Panc1 (cell line): Measurements from ENCODE around the gene CASP10. TPM values are rescaled to one million over a fixed set of nuclear protein-coding genes. Genes with fewer than 3 reads are reported as not detected.

Experiments used
- ATAC-seq: fragments of 200-7000 bp; cut with Tn5 transposase; 2 replicates; pipeline ENCODE4 v1.9.1; 2020; ENCODE audit warnings: mild to moderate bottlenecking, moderate library complexity
- BruUV-seq: library from RNA; stranded (reverse); fragments of 400-500 nt; replicated peaks from 2 replicates; lab custom pipeline; 2021; lab: Mats Ljungman, UMichigan
- CTCF ChIA-PET: fragments of 300-600 bp; sonication (Branson Sonifier 250); formaldehyde crosslinking; loops from one replicate; lab custom pipeline; 2022; ENCODE audit warnings: antibody characterized with exemption; lab: Charles Lee
- POLR2A ChIA-PET: fragments of 300-600 bp; sonication (Branson Sonifier 250); formaldehyde crosslinking; loops from one replicate; lab custom pipeline; 2022; ENCODE audit warnings: antibody characterized with exemption; lab: Charles Lee
- DNase-seq: peaks from one replicate; pipeline ENCODE4 v3.0.0-alpha.2; 2010; ENCODE audit warnings: low read depth, low spot score
- H3K27ac ChIP-seq: 2 replicates; pipeline ENCODE4 v1.5.1; 2011; ENCODE audit warnings: mild to moderate bottlenecking, low read length, inconsistent platforms
- H3K27me3 ChIP-seq: fragments of 200-500 bp; sonication (Bioruptor generic); 2 replicates; pipeline ENCODE4 v1.6.0; 2014; ENCODE audit warnings: low read length, inconsistent platforms; ENCODE audit not compliant: control insufficient read depth, insufficient read depth
- H3K36me3 ChIP-seq: fragments of 200-500 bp; sonication (Bioruptor generic); 2 replicates; pipeline ENCODE4 v1.5.1; 2014; ENCODE audit warnings: inconsistent platforms, mild to moderate bottlenecking, low read length, moderate library complexity; ENCODE audit not compliant: control insufficient read depth, insufficient read depth
- H3K4me1 ChIP-seq: 2 replicates; pipeline ENCODE4 v1.5.1; 2011; ENCODE audit warnings: inconsistent platforms, mild to moderate bottlenecking, low read length, moderate library complexity; ENCODE audit not compliant: control insufficient read depth, insufficient read depth
- H3K4me3 ChIP-seq, 2 experiments: 2 replicates each; pipeline ENCODE4 v1.5.1; 2011 to 2012; ENCODE audit warnings: low read depth in 2 of 2, low read length in 2 of 2, mild to moderate bottlenecking in 2 of 2, inconsistent platforms in 1 of 2, moderate library complexity in 1 of 2
- H3K9me3 ChIP-seq: fragments of 200-500 bp; sonication (Bioruptor generic); 2 replicates; pipeline ENCODE4 v1.5.1; 2014; ENCODE audit warnings: low read depth, mild to moderate bottlenecking, inconsistent platforms, low read length, moderate library complexity; ENCODE audit not compliant: control insufficient read depth, insufficient read depth
- CTCF ChIP-seq: fragments of 450-650 bp; IDR thresholded peaks from 2 replicates; pipeline ENCODE4 v1.5.1; 2017; ENCODE audit warnings: mild to moderate bottlenecking
- SIN3A ChIP-seq: IDR thresholded peaks from 2 replicates; pipeline ENCODE4 v1.6.1; 2012; ENCODE audit warnings: low read depth, mild to moderate bottlenecking, low read length, moderate library complexity, borderline replicate concordance; ENCODE audit not compliant: insufficient read depth
- TCF7L2 ChIP-seq: IDR thresholded peaks from 2 replicates; pipeline ENCODE4 v1.6.1; 2011; ENCODE audit warnings: mild to moderate bottlenecking, low read depth, low read length, inconsistent platforms
- in situ Hi-C: cut with HindIII; loops from 2 replicates; pipeline ENCODE4 v1.10.0; 2016; ENCODE audit warnings: low sequenced_read_pairs, low pct_unique_long_range_greater_than_20kb
- intact Hi-C: fragments of 100-400 bp; cut with micrococcal nuclease; formaldehyde crosslinking; loops from one replicate; pipeline ENCODE4 v1.10.0; 2022; ENCODE audit not compliant: unreplicated experiment
- total RNA-seq: library from RNA; stranded (reverse); gene quantifications from one replicate; pipeline ENCODE4 v1.2.1, GENCODE V29; 2021; ENCODE audit not compliant: unreplicated experiment
- TF ChIP-seq, protein P1 (sequence below), 2 experiments: IDR thresholded peaks; 2 replicates each; pipeline ENCODE4 v1.6.1; 2011 to 2012; ENCODE audit warnings: low read depth in 2 of 2, control low read depth in 1 of 2, low read length in 1 of 2, mild to moderate bottlenecking in 1 of 2, moderate library complexity in 1 of 2; ENCODE audit not compliant: insufficient read depth in 1 of 2

The CASP10 gene
- total RNA-seq, 1 experiment from 2014 or later: 0.87 TPM

DNA sequence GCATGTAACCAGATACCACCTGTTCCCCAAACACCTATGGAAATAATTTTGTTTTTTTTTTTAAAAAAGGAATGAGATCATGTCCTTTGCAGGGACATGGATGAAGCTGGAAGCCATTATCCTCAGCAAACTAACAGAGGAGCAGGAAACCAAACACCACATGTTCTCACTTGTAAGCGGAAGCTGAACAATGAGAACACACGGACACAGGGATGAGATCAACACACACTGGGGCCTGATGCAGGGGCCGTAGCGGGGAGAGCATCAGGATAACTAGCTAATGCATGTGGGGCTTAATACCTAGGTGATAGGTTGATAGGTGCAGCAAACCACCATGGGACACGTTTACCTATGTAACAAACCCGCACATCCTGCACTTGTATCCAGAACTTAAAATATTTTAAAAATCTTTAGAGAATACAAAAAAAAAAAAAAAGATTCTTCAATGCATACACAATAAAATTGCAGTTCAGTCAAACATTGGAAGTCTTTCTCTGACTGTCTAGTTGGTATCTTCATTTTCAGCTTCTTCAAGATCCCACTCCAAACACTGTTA lies 11.6 kb upstream of the CASP10 start:
- DNase-seq (no peak), ATAC-seq (no peak)
- Histone ChIP-seq H3K9me3 (no peaks in the 10 kb centered on the region), H3K4me1 (no peaks in the 10 kb centered on the region), H3K27me3 (no peaks in the 10 kb centered on the region), H3K36me3 (no peaks in the 10 kb centered on the region), H3K27ac (no peak overlapping the region), H3K4me3 (no peak overlapping the region)
- no TSS peak for BruUV-seq
- TF ChIP-seq CTCF: no peak
- no peak for TF ChIP-seq TCF7L2
- TF ChIP-seq, protein P1, sequence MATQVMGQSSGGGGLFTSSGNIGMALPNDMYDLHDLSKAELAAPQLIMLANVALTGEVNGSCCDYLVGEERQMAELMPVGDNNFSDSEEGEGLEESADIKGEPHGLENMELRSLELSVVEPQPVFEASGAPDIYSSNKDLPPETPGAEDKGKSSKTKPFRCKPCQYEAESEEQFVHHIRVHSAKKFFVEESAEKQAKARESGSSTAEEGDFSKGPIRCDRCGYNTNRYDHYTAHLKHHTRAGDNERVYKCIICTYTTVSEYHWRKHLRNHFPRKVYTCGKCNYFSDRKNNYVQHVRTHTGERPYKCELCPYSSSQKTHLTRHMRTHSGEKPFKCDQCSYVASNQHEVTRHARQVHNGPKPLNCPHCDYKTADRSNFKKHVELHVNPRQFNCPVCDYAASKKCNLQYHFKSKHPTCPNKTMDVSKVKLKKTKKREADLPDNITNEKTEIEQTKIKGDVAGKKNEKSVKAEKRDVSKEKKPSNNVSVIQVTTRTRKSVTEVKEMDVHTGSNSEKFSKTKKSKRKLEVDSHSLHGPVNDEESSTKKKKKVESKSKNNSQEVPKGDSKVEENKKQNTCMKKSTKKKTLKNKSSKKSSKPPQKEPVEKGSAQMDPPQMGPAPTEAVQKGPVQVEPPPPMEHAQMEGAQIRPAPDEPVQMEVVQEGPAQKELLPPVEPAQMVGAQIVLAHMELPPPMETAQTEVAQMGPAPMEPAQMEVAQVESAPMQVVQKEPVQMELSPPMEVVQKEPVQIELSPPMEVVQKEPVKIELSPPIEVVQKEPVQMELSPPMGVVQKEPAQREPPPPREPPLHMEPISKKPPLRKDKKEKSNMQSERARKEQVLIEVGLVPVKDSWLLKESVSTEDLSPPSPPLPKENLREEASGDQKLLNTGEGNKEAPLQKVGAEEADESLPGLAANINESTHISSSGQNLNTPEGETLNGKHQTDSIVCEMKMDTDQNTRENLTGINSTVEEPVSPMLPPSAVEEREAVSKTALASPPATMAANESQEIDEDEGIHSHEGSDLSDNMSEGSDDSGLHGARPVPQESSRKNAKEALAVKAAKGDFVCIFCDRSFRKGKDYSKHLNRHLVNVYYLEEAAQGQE (IDR thresholded peaks at IDR 0.05; ENCODE audit: insufficient read depth in 1 of 2, low read depth in 2 of 2, low read length in 1 of 2): no peak
- TF ChIP-seq SIN3A: no peak
- in situ Hi-C loops: no loop called here
- ChIA-PET CTCF (no interaction called here), POLR2A (no interaction called here)
- intact Hi-C loops: no loop called here

DNA sequence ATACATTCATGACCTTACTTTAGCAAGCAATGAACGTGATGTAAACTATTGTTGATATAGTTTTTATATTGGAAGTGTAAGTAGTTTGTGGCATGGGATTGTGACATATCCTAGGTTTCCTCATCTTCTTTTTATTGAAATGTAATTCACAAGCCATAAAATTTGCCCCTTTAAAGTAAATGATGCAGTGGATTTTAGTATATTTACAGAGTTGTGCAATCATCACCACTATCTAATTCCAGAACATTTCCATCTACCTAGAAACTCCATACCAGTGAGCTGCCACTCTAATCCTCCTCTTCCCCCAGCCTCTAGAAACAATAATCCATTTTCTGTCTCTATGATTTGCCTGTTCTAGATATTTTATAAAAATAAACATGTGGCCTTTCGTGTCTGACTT lies 10.7 kb upstream of the CASP10 start:
- no peak overlapping the region for H3K4me3 ChIP-seq
- no peak overlapping the region for H3K27ac ChIP-seq
- intact Hi-C loops: no loop called here
- ChIA-PET POLR2A (no interaction called here), CTCF (no interaction called here)
- ATAC-seq: no peak
- no peak for DNase-seq
- no peaks in the 10 kb centered on the region for H3K27me3 ChIP-seq
- in situ Hi-C loops: no loop called here
- no peaks in the 10 kb centered on the region for H3K36me3 ChIP-seq
- BruUV-seq: no TSS peak
- TF ChIP-seq CTCF: no peak
- TF ChIP-seq, protein P1 (IDR thresholded peaks at IDR 0.05; ENCODE audit: insufficient read depth in 1 of 2, low read depth in 2 of 2, low read length in 1 of 2): no peak
- H3K9me3 ChIP-seq: no peaks in the 10 kb centered on the region
- H3K4me1 ChIP-seq: no peaks in the 10 kb centered on the region
